HEK293 (cell line): ENCODE data around the gene HMGXB3.

Experiments used
- CTCF ChIA-PET: fragments of 350-600 bp; formaldehyde crosslinking; extraction: SDS; loops from one replicate; lab custom pipeline; 2021; ENCODE audit warnings: antibody characterized with exemption; lab: Yijun Ruan, JAX
- POLR2A ChIA-PET: fragments of 300-600 bp; formaldehyde crosslinking; extraction: SDS; loops from one replicate; lab custom pipeline; 2020; ENCODE audit warnings: antibody characterized with exemption, inconsistent platforms; lab: Yijun Ruan, JAX
- H3K27ac ChIP-seq: fragments of 200-500 bp; sonication (Bioruptor generic); 2 replicates; pipeline ENCODE4 v1.5.1; 2014; ENCODE audit warnings: low read depth, low read length, control low read depth, inconsistent platforms; ENCODE audit errors: extremely low read depth
- H3K36me3 ChIP-seq, 2 experiments: fragments of 200-500 bp in 1 of 2; sonication (Bioruptor generic) in 1 of 2; 1 replicate in 1 of 2; 2 replicates in 1 of 2; pipeline ENCODE4 v1.5.1; 2014 to 2017; ENCODE audit warnings: inconsistent platforms in 2 of 2, low read length in 2 of 2; ENCODE audit not compliant: control insufficient read depth in 2 of 2, insufficient read depth in 1 of 2
- H3K4me1 ChIP-seq: fragments of 200-500 bp; sonication (Bioruptor generic); 2 replicates; pipeline ENCODE4 v1.5.1; 2014; ENCODE audit warnings: mild to moderate bottlenecking, low read length, inconsistent platforms; ENCODE audit not compliant: control insufficient read depth, insufficient read depth
- H3K4me3 ChIP-seq: 2 replicates; pipeline ENCODE4 v1.5.1; 2011; ENCODE audit warnings: low read depth, mild to moderate bottlenecking, control low read depth, low read length, moderate library complexity
- H3K9me3 ChIP-seq: fragments of 200-500 bp; sonication (Bioruptor generic); 2 replicates; pipeline ENCODE4 v1.5.1; 2014; ENCODE audit warnings: low read depth, low read length, inconsistent platforms; ENCODE audit not compliant: control insufficient read depth, insufficient read depth
- KLF17 ChIP-seq: fragments of 450-650 bp; formaldehyde crosslinking; IDR thresholded peaks from 2 replicates; pipeline ENCODE4 v1.5.1; 2016; ENCODE audit warnings: missing biosample characterization, missing genetic modification characterization
- RBAK ChIP-seq: fragments of 450-650 bp; formaldehyde crosslinking; IDR thresholded peaks from 2 replicates; pipeline ENCODE4 v1.5.1; 2016; ENCODE audit warnings: missing biosample characterization, missing genetic modification characterization
- SCRT2 ChIP-seq: fragments of 450-650 bp; formaldehyde crosslinking; IDR thresholded peaks from 2 replicates; pipeline ENCODE4 v1.5.1; 2016; ENCODE audit warnings: missing biosample characterization, missing genetic modification characterization
- TCF7L2 ChIP-seq: IDR thresholded peaks from 2 replicates; pipeline ENCODE4 v1.6.1; 2011; ENCODE audit warnings: low read depth, mild to moderate bottlenecking, inconsistent platforms, low read length, moderate library complexity, borderline replicate concordance
- ZBTB1 ChIP-seq: fragments of 450-650 bp; formaldehyde crosslinking; IDR thresholded peaks from 2 replicates; pipeline ENCODE4 v1.5.1; 2016; ENCODE audit warnings: missing biosample characterization, missing genetic modification characterization
- ZBTB17 ChIP-seq: fragments of 450-650 bp; formaldehyde crosslinking; IDR thresholded peaks from 2 replicates; pipeline ENCODE4 v1.5.1; 2016; ENCODE audit warnings: missing biosample characterization, missing genetic modification characterization
- ZBTB21 ChIP-seq: fragments of 450-650 bp; formaldehyde crosslinking; IDR thresholded peaks from 2 replicates; pipeline ENCODE4 v1.5.1; 2017; ENCODE audit warnings: missing biosample characterization, missing genetic modification characterization
- ZNF10 ChIP-seq: fragments of 450-650 bp; formaldehyde crosslinking; IDR thresholded peaks from 2 replicates; pipeline ENCODE4 v1.5.1; 2017; ENCODE audit warnings: missing biosample characterization, missing genetic modification characterization
- ZNF114 ChIP-seq: fragments of 450-650 bp; formaldehyde crosslinking; IDR thresholded peaks from 2 replicates; pipeline ENCODE4 v1.5.0; 2017; ENCODE audit warnings: missing biosample characterization, missing genetic modification characterization
- ZNF16 ChIP-seq: fragments of 450-650 bp; formaldehyde crosslinking; IDR thresholded peaks from 2 replicates; pipeline ENCODE4 v1.5.1; 2016; ENCODE audit warnings: low read depth, missing biosample characterization, missing genetic modification characterization
- ZNF174 ChIP-seq: fragments of 450-650 bp; formaldehyde crosslinking; IDR thresholded peaks from 2 replicates; pipeline ENCODE4 v1.5.0; 2017; ENCODE audit warnings: missing biosample characterization, mild to moderate bottlenecking, missing genetic modification characterization
- ZNF221 ChIP-seq: fragments of 450-650 bp; formaldehyde crosslinking; IDR thresholded peaks from 2 replicates; pipeline ENCODE4 v1.5.1; 2017; ENCODE audit warnings: missing biosample characterization, missing genetic modification characterization, borderline replicate concordance
- ZNF23 ChIP-seq: fragments of 450-650 bp; formaldehyde crosslinking; IDR thresholded peaks from 2 replicates; pipeline ENCODE4 v1.5.1; 2016; ENCODE audit warnings: missing biosample characterization, missing genetic modification characterization, borderline replicate concordance
- ZNF324 ChIP-seq: fragments of 450-650 bp; formaldehyde crosslinking; IDR thresholded peaks from 2 replicates; pipeline ENCODE4 v1.5.1; 2016; ENCODE audit warnings: missing biosample characterization, missing genetic modification characterization
- ZNF426 ChIP-seq: fragments of 450-650 bp; formaldehyde crosslinking; IDR thresholded peaks from 2 replicates; pipeline ENCODE4 v1.5.1; 2017; ENCODE audit warnings: missing biosample characterization, missing genetic modification characterization, mild to moderate bottlenecking, inconsistent platforms, moderate library complexity
- ZNF488 ChIP-seq: fragments of 450-650 bp; formaldehyde crosslinking; IDR thresholded peaks from 2 replicates; pipeline ENCODE4 v1.5.1; 2016; ENCODE audit warnings: missing biosample characterization, missing genetic modification characterization
- ZNF571 ChIP-seq: fragments of 450-650 bp; formaldehyde crosslinking; IDR thresholded peaks from 2 replicates; pipeline ENCODE4 v1.5.0; 2017; ENCODE audit warnings: missing biosample characterization, missing genetic modification characterization
- ZNF660 ChIP-seq: fragments of 450-650 bp; IDR thresholded peaks from 2 replicates; pipeline ENCODE4 v1.5.1; 2018; ENCODE audit warnings: missing biosample characterization, mild to moderate bottlenecking, missing genetic modification characterization
- ZNF704 ChIP-seq: fragments of 450-650 bp; formaldehyde crosslinking; IDR thresholded peaks from 2 replicates; pipeline ENCODE4 v1.5.1; 2016; ENCODE audit warnings: missing biosample characterization, missing genetic modification characterization
- TF ChIP-seq, protein P1 (sequence below): fragments of 450-650 bp; formaldehyde crosslinking; IDR thresholded peaks from 2 replicates; pipeline ENCODE4 v1.5.1; 2016; ENCODE audit warnings: missing biosample characterization, missing genetic modification characterization
- TF ChIP-seq, protein P2 (sequence below): fragments of 450-650 bp; formaldehyde crosslinking; IDR thresholded peaks from 2 replicates; pipeline ENCODE4 v1.5.1; 2016; ENCODE audit warnings: missing biosample characterization, missing genetic modification characterization, borderline replicate concordance

Gene HMGXB3

DNA sequence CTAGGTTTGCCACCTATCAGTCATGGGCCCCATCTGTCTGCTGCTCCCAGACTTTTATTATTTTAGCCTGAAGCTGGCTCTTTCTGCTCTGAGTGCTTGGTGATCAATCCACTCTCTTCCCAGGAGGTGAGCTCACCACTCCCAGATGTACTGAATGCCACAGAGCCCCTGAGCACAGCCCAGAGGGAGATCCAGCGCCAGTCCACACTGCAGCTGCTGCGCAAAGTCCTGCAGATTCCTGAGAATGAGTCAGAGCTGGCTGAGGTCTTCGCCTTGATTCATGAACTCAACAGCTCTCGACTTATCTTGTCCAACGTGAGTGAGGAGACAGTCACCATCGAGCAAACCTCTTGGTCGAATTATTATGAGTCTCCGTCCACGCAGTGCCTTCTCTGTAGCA, 36.0 kb downstream of the HMGXB3 start:
- H3K4me3 ChIP-seq: no peak overlapping the region
- TF ChIP-seq ZBTB21 (tag by site-specific recombination) (no peak), KLF17 (tag by site-specific recombination) (no peak), ZBTB17 (no peak), ZNF10 (tag by site-specific recombination) (no peak), RBAK (tag by site-specific recombination) (no peak), ZNF571 (tag by site-specific recombination) (no peak), ZNF324 (tag by site-specific recombination) (no peak), ZNF23 (tag by site-specific recombination) (no peak), ZBTB1 (no peak), ZNF426 (tag by site-specific recombination) (no peak), ZNF221 (tag by site-specific recombination) (no peak), ZNF114 (no peak)
- TF ChIP-seq, protein P1, sequence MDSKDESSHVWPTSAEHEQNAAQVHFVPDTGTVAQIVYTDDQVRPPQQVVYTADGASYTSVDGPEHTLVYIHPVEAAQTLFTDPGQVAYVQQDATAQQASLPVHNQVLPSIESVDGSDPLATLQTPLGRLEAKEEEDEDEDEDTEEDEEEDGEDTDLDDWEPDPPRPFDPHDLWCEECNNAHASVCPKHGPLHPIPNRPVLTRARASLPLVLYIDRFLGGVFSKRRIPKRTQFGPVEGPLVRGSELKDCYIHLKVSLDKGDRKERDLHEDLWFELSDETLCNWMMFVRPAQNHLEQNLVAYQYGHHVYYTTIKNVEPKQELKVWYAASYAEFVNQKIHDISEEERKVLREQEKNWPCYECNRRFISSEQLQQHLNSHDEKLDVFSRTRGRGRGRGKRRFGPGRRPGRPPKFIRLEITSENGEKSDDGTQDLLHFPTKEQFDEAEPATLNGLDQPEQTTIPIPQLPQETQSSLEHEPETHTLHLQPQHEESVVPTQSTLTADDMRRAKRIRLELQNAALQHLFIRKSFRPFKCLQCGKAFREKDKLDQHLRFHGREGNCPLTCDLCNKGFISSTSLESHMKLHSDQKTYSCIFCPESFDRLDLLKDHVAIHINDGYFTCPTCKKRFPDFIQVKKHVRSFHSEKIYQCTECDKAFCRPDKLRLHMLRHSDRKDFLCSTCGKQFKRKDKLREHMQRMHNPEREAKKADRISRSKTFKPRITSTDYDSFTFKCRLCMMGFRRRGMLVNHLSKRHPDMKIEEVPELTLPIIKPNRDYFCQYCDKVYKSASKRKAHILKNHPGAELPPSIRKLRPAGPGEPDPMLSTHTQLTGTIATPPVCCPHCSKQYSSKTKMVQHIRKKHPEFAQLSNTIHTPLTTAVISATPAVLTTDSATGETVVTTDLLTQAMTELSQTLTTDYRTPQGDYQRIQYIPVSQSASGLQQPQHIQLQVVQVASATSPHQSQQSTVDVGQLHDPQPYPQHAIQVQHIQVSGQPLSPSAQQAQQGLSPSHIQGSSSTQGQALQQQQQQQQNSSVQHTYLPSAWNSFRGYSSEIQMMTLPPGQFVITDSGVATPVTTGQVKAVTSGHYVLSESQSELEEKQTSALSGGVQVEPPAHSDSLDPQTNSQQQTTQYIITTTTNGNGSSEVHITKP (tag by site-specific recombination): no peak
- TF ChIP-seq, protein P2, sequence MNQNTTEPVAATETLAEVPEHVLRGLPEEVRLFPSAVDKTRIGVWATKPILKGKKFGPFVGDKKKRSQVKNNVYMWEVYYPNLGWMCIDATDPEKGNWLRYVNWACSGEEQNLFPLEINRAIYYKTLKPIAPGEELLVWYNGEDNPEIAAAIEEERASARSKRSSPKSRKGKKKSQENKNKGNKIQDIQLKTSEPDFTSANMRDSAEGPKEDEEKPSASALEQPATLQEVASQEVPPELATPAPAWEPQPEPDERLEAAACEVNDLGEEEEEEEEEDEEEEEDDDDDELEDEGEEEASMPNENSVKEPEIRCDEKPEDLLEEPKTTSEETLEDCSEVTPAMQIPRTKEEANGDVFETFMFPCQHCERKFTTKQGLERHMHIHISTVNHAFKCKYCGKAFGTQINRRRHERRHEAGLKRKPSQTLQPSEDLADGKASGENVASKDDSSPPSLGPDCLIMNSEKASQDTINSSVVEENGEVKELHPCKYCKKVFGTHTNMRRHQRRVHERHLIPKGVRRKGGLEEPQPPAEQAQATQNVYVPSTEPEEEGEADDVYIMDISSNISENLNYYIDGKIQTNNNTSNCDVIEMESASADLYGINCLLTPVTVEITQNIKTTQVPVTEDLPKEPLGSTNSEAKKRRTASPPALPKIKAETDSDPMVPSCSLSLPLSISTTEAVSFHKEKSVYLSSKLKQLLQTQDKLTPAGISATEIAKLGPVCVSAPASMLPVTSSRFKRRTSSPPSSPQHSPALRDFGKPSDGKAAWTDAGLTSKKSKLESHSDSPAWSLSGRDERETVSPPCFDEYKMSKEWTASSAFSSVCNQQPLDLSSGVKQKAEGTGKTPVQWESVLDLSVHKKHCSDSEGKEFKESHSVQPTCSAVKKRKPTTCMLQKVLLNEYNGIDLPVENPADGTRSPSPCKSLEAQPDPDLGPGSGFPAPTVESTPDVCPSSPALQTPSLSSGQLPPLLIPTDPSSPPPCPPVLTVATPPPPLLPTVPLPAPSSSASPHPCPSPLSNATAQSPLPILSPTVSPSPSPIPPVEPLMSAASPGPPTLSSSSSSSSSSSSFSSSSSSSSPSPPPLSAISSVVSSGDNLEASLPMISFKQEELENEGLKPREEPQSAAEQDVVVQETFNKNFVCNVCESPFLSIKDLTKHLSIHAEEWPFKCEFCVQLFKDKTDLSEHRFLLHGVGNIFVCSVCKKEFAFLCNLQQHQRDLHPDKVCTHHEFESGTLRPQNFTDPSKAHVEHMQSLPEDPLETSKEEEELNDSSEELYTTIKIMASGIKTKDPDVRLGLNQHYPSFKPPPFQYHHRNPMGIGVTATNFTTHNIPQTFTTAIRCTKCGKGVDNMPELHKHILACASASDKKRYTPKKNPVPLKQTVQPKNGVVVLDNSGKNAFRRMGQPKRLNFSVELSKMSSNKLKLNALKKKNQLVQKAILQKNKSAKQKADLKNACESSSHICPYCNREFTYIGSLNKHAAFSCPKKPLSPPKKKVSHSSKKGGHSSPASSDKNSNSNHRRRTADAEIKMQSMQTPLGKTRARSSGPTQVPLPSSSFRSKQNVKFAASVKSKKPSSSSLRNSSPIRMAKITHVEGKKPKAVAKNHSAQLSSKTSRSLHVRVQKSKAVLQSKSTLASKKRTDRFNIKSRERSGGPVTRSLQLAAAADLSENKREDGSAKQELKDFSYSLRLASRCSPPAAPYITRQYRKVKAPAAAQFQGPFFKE (tag by site-specific recombination): no peak
- H3K27ac ChIP-seq: no peak overlapping the region
- no peaks in the 10 kb centered on the region for H3K4me1 ChIP-seq
- peaks cover 73 to 97% of the 10 kb centered on the region in 2 experiments for H3K36me3 ChIP-seq
- no peaks in the 10 kb centered on the region for H3K9me3 ChIP-seq
- ChIA-PET CTCF (interaction anchor here (0.7 to 1.0 kb wide), 2 partner anchors 32 to 1013 kb away, joined by 3 to 4 read pairs; no protein-coding TSS in a partner anchor), POLR2A (interaction anchor here (0.8 kb wide), 1 partner anchor 76 kb away, joined by 3 read pairs; the partner anchor contains the start of gene SLC26A2)

- Histone ChIP-seq H3K4me1 (no peaks in the 10 kb centered on the region), H3K36me3 (peaks cover 76 to 97% of the 10 kb centered on the region in 2 experiments), H3K27ac (no peak overlapping the region), H3K4me3 (no peak overlapping the region), H3K9me3 (no peaks in the 10 kb centered on the region)
- CTCF ChIA-PET: interaction anchor here (0.6 kb wide), 1 partner anchor 76 kb away, joined by 3 read pairs; no protein-coding TSS in a partner anchor
- POLR2A ChIA-PET: no interaction called here
- TF ChIP-seq ZNF704 (tag by site-specific recombination) (no peak), ZNF16 (no peak), SCRT2 (tag by site-specific recombination) (0 out of 2 replicates have a peak, but pooled peaks have one; percentile 16), TCF7L2 (no peak), ZNF660 (tag by site-specific recombination) (no peak), ZNF488 (no peak), ZNF174 (tag by site-specific recombination) (no peak), ZBTB17 (0 out of 2 replicates have a peak, but pooled peaks have one; percentile 11)
Observed at GRCh38 chr5:150038547-150038946, 38.0 kb downstream of the HMGXB3 start.
